GM12892 (cell line): ENCODE measurements around the gene CHMP1A.

ENCODE experiments used
- POLR2A ChIP-seq: IDR thresholded peaks from 2 replicates; pipeline ENCODE4 v1.6.1; 2011; ENCODE audit warnings: low read depth, low read length, control low read depth
- TAF1 ChIP-seq: IDR thresholded peaks from 2 replicates; pipeline ENCODE4 v1.6.1; 2011; ENCODE audit warnings: low read depth, mild to moderate bottlenecking, control low read depth, low read length, borderline replicate concordance

DNA sequence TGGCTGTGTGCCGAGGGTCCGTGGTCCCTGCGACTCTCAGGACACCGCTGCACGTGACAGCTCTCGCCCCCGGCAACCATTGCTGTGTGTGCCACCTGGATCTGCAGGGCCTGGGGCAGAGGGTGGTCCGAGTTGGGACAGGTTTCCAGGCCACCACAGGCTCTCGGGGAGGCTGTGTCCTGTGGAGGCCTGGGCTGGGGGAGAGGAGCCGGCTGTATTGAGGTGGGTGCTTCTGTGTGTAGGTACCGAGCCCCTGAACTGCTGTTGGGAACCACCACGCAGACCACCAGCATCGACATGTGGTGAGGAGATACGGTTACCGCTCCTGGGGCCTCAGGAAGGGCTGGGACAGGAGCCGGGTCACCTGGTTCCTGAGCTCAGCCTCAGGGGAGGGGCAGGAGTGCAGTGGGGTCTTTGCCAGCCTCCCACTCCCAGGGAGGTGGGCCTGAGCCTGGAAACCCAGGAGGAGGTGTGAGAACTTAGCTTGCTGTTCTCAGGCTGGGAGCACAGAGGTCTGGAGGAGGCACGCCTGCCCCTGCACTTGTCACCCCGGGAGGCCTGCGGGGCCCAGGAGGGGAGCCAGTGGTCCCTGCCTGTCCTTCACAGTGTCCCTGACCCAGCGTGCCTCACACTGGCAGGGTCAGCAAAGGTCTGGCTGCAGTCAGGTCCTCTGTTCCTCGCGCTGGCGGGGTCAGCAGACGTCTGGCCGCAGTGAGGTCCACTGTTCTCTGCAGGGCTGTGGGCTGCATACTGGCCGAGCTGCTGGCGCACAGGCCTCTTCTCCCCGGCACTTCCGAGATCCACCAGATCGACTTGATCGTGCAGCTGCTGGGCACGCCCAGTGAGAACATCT, 36.6 kb upstream of the CHMP1A start:
- no peak for TF ChIP-seq POLR2A
- TF ChIP-seq TAF1 = no peak
